Measurements from ENCODE around the gene RBFOX2.

The RBFOX2 gene

GRCh38 chr22:35785181-35785923 lies 243.3 kb downstream of the RBFOX2 start:
- no peak for DNase-seq (ENCODE audit: extremely low read depth, insufficient read length)
- TF ChIP-seq CTCF (IDR thresholded peaks at IDR 0.05; ENCODE audit: insufficient read depth, low read length, poor library complexity, severe bottlenecking): no peak

GRCh38 chr22:35784633-35785032 lies 244.0 kb downstream of the RBFOX2 start:
- TF ChIP-seq CTCF (IDR thresholded peaks at IDR 0.05; ENCODE audit: insufficient read depth, low read length, poor library complexity, severe bottlenecking): no peak
- no peaks in the 10 kb centered on the region for H3K36me3 ChIP-seq (ENCODE audit: control insufficient read depth, insufficient read depth, low read length)
- no peak for DNase-seq (ENCODE audit: extremely low read depth, insufficient read length)
- no peaks in the 10 kb centered on the region; the same call in 1 of the 2 replicates for H3K27me3 ChIP-seq (replicated peaks; ENCODE audit: control insufficient read depth, insufficient read depth, low read length)
- no peak overlapping the region for H3K4me3 ChIP-seq (replicated peaks; ENCODE audit: low read depth, low read length)

More at GRCh38 chr22:35785181-35785923, 243.3 kb downstream of the RBFOX2 start:
- H3K4me3 ChIP-seq (replicated peaks; ENCODE audit: low read depth, low read length): no peak overlapping the region
- no peaks in the 10 kb centered on the region for H3K36me3 ChIP-seq (ENCODE audit: control insufficient read depth, insufficient read depth, low read length)
- no peaks in the 10 kb centered on the region; the same call in 1 of the 2 replicates for H3K27me3 ChIP-seq (replicated peaks; ENCODE audit: control insufficient read depth, insufficient read depth, low read length)

GRCh38 chr22:35783943-35784614 lies 244.5 kb downstream of the RBFOX2 start:
- no peak for DNase-seq (ENCODE audit: extremely low read depth, insufficient read length)

GRCh38 chr22:35782504-35782903 lies 246.1 kb downstream of the RBFOX2 start:
- no peaks in the 10 kb centered on the region; the same call in 1 of the 2 replicates for H3K27me3 ChIP-seq (replicated peaks; ENCODE audit: control insufficient read depth, insufficient read depth, low read length)
- TF ChIP-seq CTCF (IDR thresholded peaks at IDR 0.05; ENCODE audit: insufficient read depth, low read length, poor library complexity, severe bottlenecking): no peak
- H3K4me3 ChIP-seq (replicated peaks; ENCODE audit: low read depth, low read length): no peak overlapping the region
- H3K36me3 ChIP-seq (ENCODE audit: control insufficient read depth, insufficient read depth, low read length): no peaks in the 10 kb centered on the region
- no peak for DNase-seq (ENCODE audit: extremely low read depth, insufficient read length)

More at GRCh38 chr22:35783943-35784614, 244.5 kb downstream of the RBFOX2 start:
- Histone ChIP-seq H3K4me3 (replicated peaks; ENCODE audit: low read depth, low read length) (no peak overlapping the region), H3K36me3 (ENCODE audit: control insufficient read depth, insufficient read depth, low read length) (no peaks in the 10 kb centered on the region), H3K27me3 (replicated peaks; ENCODE audit: control insufficient read depth, insufficient read depth, low read length) (no peaks in the 10 kb centered on the region; the same call in 1 of the 2 replicates)
- TF ChIP-seq CTCF (IDR thresholded peaks at IDR 0.05; ENCODE audit: insufficient read depth, low read length, poor library complexity, severe bottlenecking): no peak

- DNase-seq (ENCODE audit: extremely low read depth, insufficient read length): no peak
- TF ChIP-seq CTCF (IDR thresholded peaks at IDR 0.05; ENCODE audit: insufficient read depth, low read length, poor library complexity, severe bottlenecking): no peak
- Histone ChIP-seq H3K27me3 (replicated peaks; ENCODE audit: control insufficient read depth, insufficient read depth, low read length) (no peaks in the 10 kb centered on the region; the same call in 1 of the 2 replicates), H3K4me3 (replicated peaks; ENCODE audit: low read depth, low read length) (no peak overlapping the region), H3K36me3 (ENCODE audit: control insufficient read depth, insufficient read depth, low read length) (no peaks in the 10 kb centered on the region)
Observed at GRCh38 chr22:35781898-35782297, 246.7 kb downstream of the RBFOX2 start.
